MM.1S (cell line): ENCODE measurements around the gene PNKP.

Source experiments
- DNase-seq: peaks from one replicate; pipeline ENCODE4 v3.0.0-alpha.2; 2015
- H2AFZ ChIP-seq: fragments of 300-600 bp; sonication (generic); 2 replicates; pipeline ENCODE4 v1.6.0; 2016; ENCODE audit warnings: antibody characterized with exemption, low read length
- H3F3A ChIP-seq: fragments of 300-600 bp; sonication (generic); 2 replicates; pipeline ENCODE4 v1.6.1; 2016; ENCODE audit warnings: mild to moderate bottlenecking, antibody characterized with exemption, low read length, moderate library complexity, mixed read lengths; ENCODE audit not compliant: insufficient read depth
- H3K27ac ChIP-seq: fragments of 300-600 bp; sonication (generic); 2 replicates; pipeline ENCODE4 v1.5.1; 2016; ENCODE audit warnings: mild to moderate bottlenecking, low read length
- H3K27me3 ChIP-seq: fragments of 300-600 bp; sonication (generic); replicated peaks from 2 replicates; pipeline ENCODE4 v1.6.0; 2016; ENCODE audit warnings: low read length; ENCODE audit not compliant: insufficient read depth
- H3K36me3 ChIP-seq: fragments of 300-600 bp; sonication (generic); replicated peaks from 2 replicates; pipeline ENCODE4 v1.6.1; 2016; ENCODE audit warnings: mild to moderate bottlenecking, low read length, mixed read lengths; ENCODE audit not compliant: insufficient read depth
- H3K4me1 ChIP-seq: fragments of 300-600 bp; sonication (generic); 2 replicates; pipeline ENCODE4 v1.6.1; 2016; ENCODE audit warnings: low read length, mixed read lengths
- H3K4me2 ChIP-seq: fragments of 300-600 bp; sonication (generic); 2 replicates; pipeline ENCODE4 v1.6.0; 2016; ENCODE audit warnings: low read depth, low read length
- H3K4me3 ChIP-seq: fragments of 300-600 bp; sonication (generic); 2 replicates; pipeline ENCODE4 v1.5.1; 2016; ENCODE audit warnings: low read length, mixed read lengths
- H3K79me2 ChIP-seq: fragments of 300-600 bp; sonication (generic); 2 replicates; pipeline ENCODE4 v1.6.1; 2016; ENCODE audit warnings: mixed run types, low read length, mixed read lengths
- H3K9ac ChIP-seq: fragments of 300-600 bp; sonication (generic); 2 replicates; pipeline ENCODE4 v1.6.1; 2016; ENCODE audit warnings: low read length, mixed read lengths
- H3K9me2 ChIP-seq: fragments of 300-600 bp; sonication (generic); replicated peaks from 2 replicates; pipeline ENCODE4 v1.6.1; 2016; ENCODE audit warnings: mild to moderate bottlenecking, low read length, mixed read lengths; ENCODE audit not compliant: insufficient read depth
- H3K9me3 ChIP-seq: fragments of 300-600 bp; sonication (generic); replicated peaks from 2 replicates; pipeline ENCODE4 v1.6.1; 2016; ENCODE audit warnings: mild to moderate bottlenecking, low read length, mixed read lengths; ENCODE audit not compliant: insufficient read depth
- H4K20me1 ChIP-seq: fragments of 300-600 bp; sonication (generic); 2 replicates; pipeline ENCODE4 v1.6.1; 2016; ENCODE audit warnings: mild to moderate bottlenecking, low read length, moderate library complexity, mixed read lengths; ENCODE audit not compliant: insufficient read depth
- EZH2 ChIP-seq: fragments of 300-600 bp; sonication (generic); optimal IDR thresholded peaks from 2 replicates; pipeline ENCODE3; 2017; ENCODE audit warnings: low read depth, mild to moderate bottlenecking, antibody characterized with exemption, low read length, mixed read lengths
- EZH2phosphoT487 ChIP-seq: fragments of 300-600 bp; sonication (generic); IDR thresholded peaks from 2 replicates; pipeline ENCODE4 v1.6.1; 2018; ENCODE audit warnings: antibody characterized with exemption, low read length
- TF ChIP-seq, protein P1 (sequence below): fragments of 300-600 bp; sonication (generic); IDR thresholded peaks from 2 replicates; pipeline ENCODE4 v1.5.1; 2016; ENCODE audit warnings: antibody characterized with exemption, low read length, mixed read lengths

The PNKP gene

DNA sequence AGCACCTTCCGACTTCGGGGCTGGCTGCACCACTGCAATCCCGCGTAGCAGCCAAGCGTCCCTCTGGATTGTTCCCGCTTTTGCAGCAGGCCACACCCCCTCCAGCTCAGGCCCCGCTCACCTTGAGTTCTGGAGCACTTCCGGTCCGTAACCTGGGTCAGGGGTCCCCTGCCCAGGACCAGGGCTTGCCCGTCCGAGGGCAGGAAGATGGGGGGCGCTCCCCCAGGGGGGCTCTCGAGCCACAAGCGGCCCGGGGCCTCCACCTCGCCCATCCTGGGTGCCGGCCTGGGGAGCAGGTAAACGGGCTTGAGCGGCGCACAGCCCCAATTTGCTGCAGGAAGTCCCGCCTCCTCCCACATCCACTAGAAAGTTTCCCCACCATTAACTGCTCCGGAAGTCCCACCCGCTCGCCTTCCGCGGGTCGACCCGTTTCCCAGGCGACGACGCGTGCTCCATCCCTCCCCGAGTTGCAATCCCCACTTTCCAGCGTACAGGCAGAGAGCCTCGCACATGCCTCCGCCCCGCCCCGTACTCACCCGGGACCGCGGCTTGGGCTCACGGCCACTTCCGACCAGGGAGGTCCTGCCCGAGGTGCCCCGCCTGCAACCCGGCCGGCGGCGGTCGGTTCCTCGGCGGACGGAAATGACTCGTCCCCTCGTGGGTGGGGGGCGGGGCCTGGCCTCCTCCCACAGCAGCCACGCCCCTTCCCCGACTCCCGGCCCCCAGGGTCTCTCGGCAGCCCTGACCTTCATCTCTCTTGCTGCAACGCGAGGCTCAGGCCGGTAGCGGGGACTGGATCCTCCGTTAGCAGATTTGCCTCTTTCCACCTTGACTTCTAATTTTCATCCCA, at the start of gene PNKP:
Gene PNKP, minus strand, starts transcription at position 644 of the 850 bp plus-strand sequence. Its CDS starts 372 bp downstream, at position 272.
- Histone ChIP-seq H3K36me3 (peaks cover 7% of the 10 kb centered on the region), H3K27me3 (no peaks in the 10 kb centered on the region), H3K4me3 (peak within 1 kb of the TSS; percentile 82), H3K9me2 (no peaks in the 10 kb centered on the region), H3K4me2 (peak within 1 kb of the TSS; percentile 94), H3K9me3 (no peaks in the 10 kb centered on the region), H3F3A (peaks cover 35% of the 10 kb centered on the region), H3K27ac (peak within 1 kb of the TSS; percentile 96), H3K9ac (peak within 1 kb of the TSS; percentile 83), H4K20me1 (no peaks in the 10 kb centered on the region), H3K79me2 (peaks cover 47% of the 10 kb centered on the region), H3K4me1 (peaks cover 30% of the 10 kb centered on the region), H2AFZ (peak within 1 kb of the TSS; percentile 83)
- TF ChIP-seq, protein P1, sequence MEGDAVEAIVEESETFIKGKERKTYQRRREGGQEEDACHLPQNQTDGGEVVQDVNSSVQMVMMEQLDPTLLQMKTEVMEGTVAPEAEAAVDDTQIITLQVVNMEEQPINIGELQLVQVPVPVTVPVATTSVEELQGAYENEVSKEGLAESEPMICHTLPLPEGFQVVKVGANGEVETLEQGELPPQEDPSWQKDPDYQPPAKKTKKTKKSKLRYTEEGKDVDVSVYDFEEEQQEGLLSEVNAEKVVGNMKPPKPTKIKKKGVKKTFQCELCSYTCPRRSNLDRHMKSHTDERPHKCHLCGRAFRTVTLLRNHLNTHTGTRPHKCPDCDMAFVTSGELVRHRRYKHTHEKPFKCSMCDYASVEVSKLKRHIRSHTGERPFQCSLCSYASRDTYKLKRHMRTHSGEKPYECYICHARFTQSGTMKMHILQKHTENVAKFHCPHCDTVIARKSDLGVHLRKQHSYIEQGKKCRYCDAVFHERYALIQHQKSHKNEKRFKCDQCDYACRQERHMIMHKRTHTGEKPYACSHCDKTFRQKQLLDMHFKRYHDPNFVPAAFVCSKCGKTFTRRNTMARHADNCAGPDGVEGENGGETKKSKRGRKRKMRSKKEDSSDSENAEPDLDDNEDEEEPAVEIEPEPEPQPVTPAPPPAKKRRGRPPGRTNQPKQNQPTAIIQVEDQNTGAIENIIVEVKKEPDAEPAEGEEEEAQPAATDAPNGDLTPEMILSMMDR = no peak
- TF ChIP-seq EZH2 = no peak
- TF ChIP-seq EZH2phosphoT487 = no peak
- DNase-seq = peak; percentile 95

DNA sequence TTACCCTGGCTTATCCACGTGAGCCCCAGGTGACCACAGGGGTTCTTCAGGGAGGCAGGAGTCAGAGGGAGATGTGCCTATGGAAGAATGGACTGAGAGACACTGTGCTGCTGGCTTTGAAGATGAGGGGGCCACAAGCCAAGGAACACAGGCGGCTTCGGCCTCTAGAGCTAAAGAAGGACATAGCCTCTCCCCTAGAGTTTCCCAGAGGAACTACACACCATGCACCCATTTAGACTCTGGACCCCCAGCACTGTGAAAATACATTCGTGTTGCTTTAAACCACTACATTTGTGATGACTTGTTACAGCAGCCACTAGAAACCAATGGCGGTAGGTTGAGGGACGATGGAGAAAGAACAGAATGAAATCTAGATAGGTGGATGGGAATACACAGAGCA, 47.9 kb upstream of the PNKP start:
- Histone ChIP-seq H3K4me2 (no peak overlapping the region), H3K4me1 (no peaks in the 10 kb centered on the region), H2AFZ (no peak overlapping the region), H3K9ac (no peak overlapping the region), H3K27ac (no peak overlapping the region), H4K20me1 (peaks cover 9% of the 10 kb centered on the region; the same call in 1 of the 2 replicates), H3F3A (no peaks in the 10 kb centered on the region), H3K9me2 (no peaks in the 10 kb centered on the region), H3K79me2 (peaks cover 87% of the 10 kb centered on the region), H3K4me3 (no peak overlapping the region), H3K36me3 (peaks cover 6% of the 10 kb centered on the region; the same call in 1 of the 2 replicates), H3K27me3 (no peaks in the 10 kb centered on the region), H3K9me3 (no peaks in the 10 kb centered on the region)
- no peak for TF ChIP-seq EZH2
- TF ChIP-seq, protein P1 = 0 out of 2 replicates have a peak, but pooled peaks have one; percentile 9
- DNase-seq = no peak

DNA sequence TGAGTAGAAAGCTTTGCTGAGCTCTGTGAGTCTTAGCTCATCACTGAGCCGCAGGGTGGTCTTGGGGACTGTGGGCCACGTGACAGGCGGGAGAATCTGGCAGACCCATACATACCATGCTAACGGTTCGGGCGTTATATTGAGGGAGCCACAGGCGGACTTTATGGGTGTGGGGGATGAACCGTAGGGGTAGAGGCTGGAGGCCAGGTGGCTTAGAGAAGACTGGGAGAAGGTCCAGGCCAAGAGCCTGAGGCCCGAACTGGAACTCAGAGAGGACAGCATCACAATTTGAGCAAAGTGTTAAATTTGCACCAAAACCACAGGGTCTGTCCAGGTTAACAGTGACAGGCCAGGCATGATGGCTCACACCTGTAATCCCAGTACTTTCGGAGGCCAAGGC, 46.3 kb upstream of the PNKP start:
- Histone ChIP-seq H3K9me2 (no peaks in the 10 kb centered on the region), H3K9ac (no peak overlapping the region), H3K27me3 (no peaks in the 10 kb centered on the region), H2AFZ (no peak overlapping the region), H3K9me3 (no peaks in the 10 kb centered on the region), H3K4me1 (no peaks in the 10 kb centered on the region), H3K36me3 (peaks cover 9% of the 10 kb centered on the region; the same call in 1 of the 2 replicates), H3K4me2 (no peak overlapping the region), H3K4me3 (no peak overlapping the region), H4K20me1 (peaks cover 4% of the 10 kb centered on the region; the same call in 1 of the 2 replicates), H3K27ac (no peak overlapping the region), H3F3A (no peaks in the 10 kb centered on the region), H3K79me2 (peaks cover 88% of the 10 kb centered on the region)
- TF ChIP-seq EZH2 = no peak
- no peak for TF ChIP-seq EZH2phosphoT487
- no peak for DNase-seq
